Large intestine (tissue), 3 donors: ENCODE measurements around the gene PAPOLG. TPM values are rescaled to one million over a fixed set of nuclear protein-coding genes. Genes with fewer than 3 reads are reported as not detected.

Experiments
- DNase-seq, 2 donors: peaks; one replicate each; pipeline versions ENCODE4 v3.0.0 to v3.0.0-alpha.2; 2013
- H3K27ac ChIP-seq: one replicate; pipeline ENCODE4 v1.5.1; 2013; ENCODE audit warnings: low read length
- H3K27me3 ChIP-seq: 2 replicates; pipeline ENCODE4 v1.6.1; 2013; ENCODE audit warnings: low read length; ENCODE audit not compliant: control insufficient read depth, insufficient read depth
- H3K36me3 ChIP-seq: 2 replicates; pipeline ENCODE4 v1.6.1; 2013; ENCODE audit warnings: low read length; ENCODE audit not compliant: control insufficient read depth, insufficient read depth
- H3K4me1 ChIP-seq: one replicate; pipeline ENCODE4 v1.6.1; 2013; ENCODE audit warnings: low read length; ENCODE audit not compliant: control insufficient read depth, insufficient read depth
- H3K4me3 ChIP-seq: one replicate; pipeline ENCODE4 v1.5.1; 2013; ENCODE audit warnings: low read length
- H3K9me3 ChIP-seq: one replicate; pipeline ENCODE4 v1.6.1; 2013; ENCODE audit warnings: mild to moderate bottlenecking, low read depth, low read length, moderate library complexity; ENCODE audit not compliant: control insufficient read depth
- WGBS: methylation state at CpG from one replicate; pipeline ENCODE4 v1.1.5; 2013; ENCODE audit warnings: low lambda C conversion rate; ENCODE audit not compliant: insufficient coverage; 5-methylcytosine and 5-hydroxymethylcytosine counted together
- polyA plus RNA-seq: library from polyadenylated mRNA; unstranded; fragments of 120-200 nt; gene quantifications from one replicate; pipeline ENCODE4 v1.2.1, GENCODE V29; 2013

PAPOLG gene
- polyA plus RNA-seq, 1 donor, result 12.8 TPM

DNA sequence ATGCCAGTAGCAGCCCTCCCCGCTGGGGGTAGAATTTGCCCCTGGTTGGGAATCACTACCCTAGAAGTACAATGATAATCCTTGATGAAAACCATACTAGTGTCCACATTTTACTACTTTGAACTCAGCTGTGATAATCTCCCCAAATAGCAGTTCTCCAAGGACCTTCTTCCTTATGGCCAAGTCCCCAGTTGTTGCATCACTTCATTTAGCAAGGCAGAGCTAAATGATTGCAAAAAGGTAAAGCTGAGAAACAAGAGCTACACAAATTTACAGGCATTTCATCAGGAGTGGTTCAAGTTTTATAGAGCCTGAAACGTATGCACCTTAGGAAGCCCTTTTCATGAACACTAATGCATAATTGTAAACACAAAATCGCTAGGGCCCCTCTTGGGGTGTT lies 80.4 kb downstream of the PAPOLG start:
- Histone ChIP-seq H3K36me3 (no peaks in the 10 kb centered on the region), H3K27me3 (no peaks in the 10 kb centered on the region), H3K4me1 (no peaks in the 10 kb centered on the region), H3K4me3 (no peak overlapping the region), H3K9me3 (no peaks in the 10 kb centered on the region), H3K27ac (no peak overlapping the region)
- WGBS, result no CpG with 5 or more reads among the region's 3 CpGs
- no peak for DNase-seq

- no peaks in the 10 kb centered on the region for H3K27me3 ChIP-seq
- H3K27ac ChIP-seq, result no peak overlapping the region
- no peaks in the 10 kb centered on the region for H3K36me3 ChIP-seq
- DNase-seq, result no peak
- no peak overlapping the region for H3K4me3 ChIP-seq
- 88% methylated on average over 1 of the region's 1 CpG for WGBS
- no peaks in the 10 kb centered on the region for H3K4me1 ChIP-seq
- H3K9me3 ChIP-seq, result no peaks in the 10 kb centered on the region
Measured at GRCh38 chr2:60837123-60837522, 81.1 kb downstream of the PAPOLG start.

DNA sequence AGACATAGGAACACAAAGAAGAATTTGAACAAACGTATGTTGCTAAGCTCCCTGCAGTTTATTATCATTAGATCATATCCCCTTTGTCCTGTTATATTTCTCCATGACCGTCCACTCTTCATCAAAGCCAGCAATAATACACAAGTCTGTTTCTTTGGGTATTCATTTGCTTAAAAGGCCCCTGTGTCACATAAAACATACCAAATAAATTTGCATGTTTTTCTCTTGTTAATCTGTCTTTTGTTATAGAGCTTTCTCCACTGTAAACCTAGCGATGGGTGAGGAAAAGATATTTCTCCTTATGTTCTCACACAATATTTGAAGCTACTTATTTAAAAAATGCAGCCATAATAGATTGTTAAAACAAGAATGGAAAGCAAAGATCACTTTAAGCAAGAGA lies 82.4 kb downstream of the PAPOLG start:
- Histone ChIP-seq H3K27me3 (no peaks in the 10 kb centered on the region), H3K9me3 (no peaks in the 10 kb centered on the region), H3K36me3 (no peaks in the 10 kb centered on the region), H3K4me3 (no peak overlapping the region), H3K4me1 (no peaks in the 10 kb centered on the region), H3K27ac (no peak overlapping the region)
- no peak for DNase-seq
- WGBS, result 80% methylated on average over 1 of the region's 3 CpGs

DNA sequence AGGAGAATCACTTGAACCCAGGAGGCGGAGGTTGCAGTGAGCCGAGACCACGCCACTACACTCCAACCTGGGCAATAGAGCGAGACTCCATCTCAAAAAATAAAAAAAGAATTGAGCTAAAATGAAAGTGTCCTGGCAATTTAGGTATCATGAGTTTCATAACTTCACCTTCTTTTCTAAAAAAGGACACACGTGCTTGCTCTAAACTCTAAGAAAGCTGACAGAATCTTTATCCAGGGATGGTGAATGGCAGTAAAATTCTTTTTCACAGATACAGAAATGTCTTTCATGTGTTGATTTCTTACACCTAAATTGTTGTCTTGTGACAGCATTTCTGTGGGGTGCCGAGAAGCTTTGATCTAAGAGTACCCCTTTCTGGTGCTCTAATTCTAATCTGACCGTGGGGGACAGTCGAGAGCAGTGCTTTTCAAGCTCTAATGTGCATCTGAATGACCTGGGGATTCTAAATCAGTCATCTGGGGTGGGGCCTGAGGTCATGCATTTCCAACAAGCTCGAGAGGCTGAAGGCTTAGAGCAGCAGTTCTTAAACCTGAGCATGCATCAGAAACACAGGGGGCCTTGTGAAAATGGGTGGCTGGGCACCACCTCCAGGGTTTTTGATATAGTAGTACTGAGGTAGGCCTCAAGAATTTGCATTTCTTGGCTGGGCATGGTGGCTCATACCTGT lies 83.2 kb downstream of the PAPOLG start:
- H3K4me3 ChIP-seq, result no peak overlapping the region
- no peaks in the 10 kb centered on the region for H3K36me3 ChIP-seq
- H3K4me1 ChIP-seq, result no peaks in the 10 kb centered on the region
- H3K27me3 ChIP-seq, result no peaks in the 10 kb centered on the region
- DNase-seq, result no peak
- H3K27ac ChIP-seq, result no peak overlapping the region
- WGBS, result no CpG with 5 or more reads among the region's 9 CpGs
- H3K9me3 ChIP-seq, result no peaks in the 10 kb centered on the region

DNA sequence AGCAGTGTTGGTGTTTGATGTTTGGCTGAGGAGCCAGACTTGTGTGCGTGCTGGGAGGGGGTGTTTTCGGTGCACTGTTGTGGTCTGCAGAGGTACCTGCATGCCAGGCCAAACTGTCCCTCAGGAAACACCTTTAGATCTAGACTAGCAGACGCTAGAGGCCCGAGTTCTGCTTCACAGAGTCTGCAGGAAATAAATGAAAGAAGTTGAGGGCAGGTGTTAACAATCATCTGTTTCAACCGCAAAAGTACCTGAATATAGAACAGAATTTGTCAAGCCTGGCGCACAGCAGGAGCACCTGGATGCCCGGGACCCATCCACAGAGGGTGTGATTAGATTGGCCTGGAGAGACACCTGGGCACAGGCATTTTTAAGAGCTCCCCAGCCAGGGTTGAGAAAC lies 84.8 kb downstream of the PAPOLG start:
- no peak for DNase-seq
- Histone ChIP-seq H3K36me3 (no peaks in the 10 kb centered on the region), H3K27me3 (no peaks in the 10 kb centered on the region), H3K27ac (no peak overlapping the region), H3K4me3 (no peak overlapping the region), H3K4me1 (no peaks in the 10 kb centered on the region), H3K9me3 (no peaks in the 10 kb centered on the region)
- no CpG with 5 or more reads among the region's 7 CpGs for WGBS

GRCh38 chr2:60843006-60843405 lies 86.9 kb downstream of the PAPOLG start:
- DNase-seq, result no peak
- no peak overlapping the region for H3K4me3 ChIP-seq
- no peak overlapping the region for H3K27ac ChIP-seq
- H3K36me3 ChIP-seq, result no peaks in the 10 kb centered on the region
- H3K27me3 ChIP-seq, result no peaks in the 10 kb centered on the region
- H3K9me3 ChIP-seq, result no peaks in the 10 kb centered on the region
- no peaks in the 10 kb centered on the region for H3K4me1 ChIP-seq
- WGBS, result no CpG with 5 or more reads among the region's 6 CpGs

GRCh38 chr2:60844105-60844504 lies 88.0 kb downstream of the PAPOLG start:
- DNase-seq, result no peak
- Histone ChIP-seq H3K4me1 (no peaks in the 10 kb centered on the region), H3K27me3 (no peaks in the 10 kb centered on the region), H3K36me3 (no peaks in the 10 kb centered on the region), H3K27ac (no peak overlapping the region), H3K9me3 (no peaks in the 10 kb centered on the region), H3K4me3 (no peak overlapping the region)
- WGBS, result no CpG with 5 or more reads among the region's 2 CpGs

DNA sequence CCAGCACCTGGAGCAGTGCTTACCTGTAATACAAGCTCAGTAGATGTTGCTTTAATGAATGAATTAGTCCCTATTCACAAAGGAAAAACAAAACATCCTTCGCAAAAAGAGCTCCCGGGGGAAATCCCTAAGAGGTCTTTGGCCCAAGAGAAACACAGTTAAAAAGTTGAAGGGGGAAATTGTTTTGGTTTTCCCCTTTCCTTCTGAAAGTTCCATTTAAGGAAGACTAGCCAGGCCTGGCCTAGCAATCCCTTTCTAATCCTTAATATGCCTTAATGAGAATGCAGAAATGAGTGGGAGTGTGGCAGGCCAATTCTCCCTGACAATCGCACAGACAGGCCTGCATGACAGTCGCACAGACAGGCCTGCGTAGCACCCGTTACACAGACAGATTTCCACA lies 91.8 kb downstream of the PAPOLG start:
- 100% methylated on average over 1 of the region's 6 CpGs for WGBS
- DNase-seq, result no peak
- Histone ChIP-seq H3K4me1 (no peaks in the 10 kb centered on the region), H3K36me3 (no peaks in the 10 kb centered on the region), H3K27me3 (no peaks in the 10 kb centered on the region), H3K9me3 (no peaks in the 10 kb centered on the region), H3K4me3 (no peak overlapping the region), H3K27ac (no peak overlapping the region)

Other genes starting within 250 kb of the PAPOLG start
- 28.2 TPM for gene BCL11A, start 202.6 kb upstream of the PAPOLG start, polyA plus RNA-seq
- gene REL, start 125.3 kb downstream of the PAPOLG start, polyA plus RNA-seq, result 11.2 TPM